Esophagus squamous epithelium (tissue), 5 donors: Measurements from ENCODE around the gene MPZL1. TPM values are rescaled to one million over a fixed set of nuclear protein-coding genes. Genes with fewer than 3 reads are reported as not detected.

Source experiments
- DNase-seq: peaks from one replicate; lab custom pipeline; 2025; lab: John Stamatoyannopoulos, UW
- H3K27ac ChIP-seq, 4 donors: fragments of 200-600 bp; sonication (generic); one replicate each; pipeline ENCODE4 v1.5.1; 2016 to 2019; ENCODE audit warnings: mild to moderate bottlenecking in 1 of 4
- H3K27me3 ChIP-seq, 4 donors: fragments of 200-600 bp; sonication (generic); 1 replicate in 3 of 4; 2 replicates in 1 of 4; pipeline versions ENCODE4 v1.5.1 to v1.6.0; 2017 to 2021; ENCODE audit warnings: antibody characterized with exemption in 1 of 4
- H3K36me3 ChIP-seq, 3 donors: fragments of 200-600 bp; sonication (generic); one replicate each; pipeline ENCODE4 v1.5.1; 2016 to 2019
- H3K4me1 ChIP-seq, 3 donors: fragments of 200-600 bp; sonication (generic); one replicate each; pipeline ENCODE4 v1.5.1; 2017 to 2019
- H3K4me3 ChIP-seq, 4 donors: fragments of 200-600 bp; sonication (generic); 1 replicate in 3 of 4; 2 replicates in 1 of 4; pipeline ENCODE4 v1.5.1; 2016 to 2019; ENCODE audit warnings: mild to moderate bottlenecking in 2 of 4, moderate library complexity in 1 of 4
- H3K9me3 ChIP-seq, 3 donors: fragments of 200-600 bp; sonication (generic); one replicate each; pipeline ENCODE4 v1.5.1; 2016 to 2019
- POLR2A ChIP-seq, 4 donors: fragments of 450-650 bp; IDR thresholded peaks; one replicate each; pipeline ENCODE4 v1.6.1; 2017; ENCODE audit warnings: antibody characterized with exemption in 4 of 4, mild to moderate bottlenecking in 4 of 4, moderate library complexity in 3 of 4
- WGBS, 2 donors: methylation state at CpG; one replicate each; pipeline ENCODE4 v1.1.5; 2018; 5-methylcytosine and 5-hydroxymethylcytosine counted together
- intact Hi-C: fragments of 100-400 bp; cut with DNase I; formaldehyde crosslinking; loops from one replicate; pipeline ENCODE4 v1.15.0; 2022
- total RNA-seq, 4 donors: library from RNA; depleted of rRNA; stranded (reverse); fragments of >200 nt; gene quantifications; one replicate each; pipeline ENCODE4 v1.1.0, GENCODE V29; 2016
- TF ChIP-seq, protein P1 (sequence below), 6 experiments: fragments of 450-650 bp in 4 of 6; fragments of 200-600 bp in 2 of 6; sonication (generic) in 2 of 6; IDR thresholded peaks; one replicate each; pipeline ENCODE4 v1.5.1; 2016 to 2019; ENCODE audit warnings: antibody characterized with exemption in 6 of 6, mild to moderate bottlenecking in 4 of 6, moderate library complexity in 4 of 6
- donor health status: DM: yes; HTN: yes; CAD: no.

MPZL1 gene
- total RNA-seq, 4 donors from 2014 or later: 36.6 to 80.5 (median 74.3) TPM

DNA sequence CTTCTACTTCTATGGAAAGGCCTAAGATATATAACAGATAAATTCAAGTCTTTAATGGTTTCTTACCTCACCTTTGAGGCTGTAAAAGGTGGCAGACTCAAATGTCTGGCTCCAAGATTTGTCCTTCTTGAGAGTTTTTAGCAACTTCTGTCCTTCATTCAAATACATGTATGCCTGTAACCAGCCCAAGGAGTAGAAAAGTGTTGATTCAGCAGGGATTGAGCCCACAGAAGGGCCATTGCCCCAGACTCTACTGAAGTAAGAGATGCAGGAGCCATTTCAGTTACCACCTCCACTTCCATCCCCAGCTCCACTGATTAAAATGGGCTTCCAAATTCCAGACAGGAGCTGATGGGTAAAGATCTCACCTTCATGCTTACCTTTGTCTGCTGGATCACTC, 112.1 kb downstream of the MPZL1 start:
- no peaks in the 10 kb centered on the region for H3K36me3 ChIP-seq
- intact Hi-C loops: no loop called here
- H3K9me3 ChIP-seq: no peaks in the 10 kb centered on the region
- peaks cover 0 to 9% (median 0%) of the 10 kb centered on the region in 3 donors for H3K4me1 ChIP-seq
- TF ChIP-seq POLR2A (IDR thresholded peaks at IDR 0.05): no peak
- TF ChIP-seq, protein P1, sequence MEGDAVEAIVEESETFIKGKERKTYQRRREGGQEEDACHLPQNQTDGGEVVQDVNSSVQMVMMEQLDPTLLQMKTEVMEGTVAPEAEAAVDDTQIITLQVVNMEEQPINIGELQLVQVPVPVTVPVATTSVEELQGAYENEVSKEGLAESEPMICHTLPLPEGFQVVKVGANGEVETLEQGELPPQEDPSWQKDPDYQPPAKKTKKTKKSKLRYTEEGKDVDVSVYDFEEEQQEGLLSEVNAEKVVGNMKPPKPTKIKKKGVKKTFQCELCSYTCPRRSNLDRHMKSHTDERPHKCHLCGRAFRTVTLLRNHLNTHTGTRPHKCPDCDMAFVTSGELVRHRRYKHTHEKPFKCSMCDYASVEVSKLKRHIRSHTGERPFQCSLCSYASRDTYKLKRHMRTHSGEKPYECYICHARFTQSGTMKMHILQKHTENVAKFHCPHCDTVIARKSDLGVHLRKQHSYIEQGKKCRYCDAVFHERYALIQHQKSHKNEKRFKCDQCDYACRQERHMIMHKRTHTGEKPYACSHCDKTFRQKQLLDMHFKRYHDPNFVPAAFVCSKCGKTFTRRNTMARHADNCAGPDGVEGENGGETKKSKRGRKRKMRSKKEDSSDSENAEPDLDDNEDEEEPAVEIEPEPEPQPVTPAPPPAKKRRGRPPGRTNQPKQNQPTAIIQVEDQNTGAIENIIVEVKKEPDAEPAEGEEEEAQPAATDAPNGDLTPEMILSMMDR (IDR thresholded peaks at IDR 0.05): no peak
- no peaks in the 10 kb centered on the region for H3K27me3 ChIP-seq
- H3K4me3 ChIP-seq: no peak overlapping the region
- H3K27ac ChIP-seq: no peak overlapping the region
- DNase-seq: no peak

DNA sequence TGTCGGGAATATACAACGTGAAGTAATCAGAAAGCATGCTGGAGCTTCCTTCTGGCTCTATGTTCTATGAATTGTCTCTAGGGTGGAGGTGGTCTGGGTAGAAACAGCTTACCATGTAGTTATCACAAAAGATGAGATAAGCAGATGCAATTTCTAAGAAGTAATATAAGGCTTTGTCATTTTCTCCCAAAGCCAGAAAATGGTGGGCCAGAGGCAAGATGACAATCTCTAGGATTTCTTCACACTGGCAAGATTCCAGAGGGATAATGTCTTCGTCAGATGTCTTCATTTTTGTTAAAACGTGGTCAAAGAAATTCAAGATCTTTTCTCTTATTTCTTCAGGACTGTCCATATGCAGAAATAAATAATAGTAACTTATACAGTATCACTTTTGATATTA, 114.4 kb downstream of the MPZL1 start:
- TF ChIP-seq, protein P1 (IDR thresholded peaks at IDR 0.05): no peak
- no peak for TF ChIP-seq POLR2A (IDR thresholded peaks at IDR 0.05)
- 86 to 87% methylated on average over 4 of the region's 4 CpGs for WGBS, 2 donors
- Histone ChIP-seq H3K27me3 (no peaks in the 10 kb centered on the region), H3K36me3 (no peaks in the 10 kb centered on the region), H3K27ac (no peak overlapping the region), H3K4me3 (no peak overlapping the region), H3K4me1 (no peaks in the 10 kb centered on the region), H3K9me3 (no peaks in the 10 kb centered on the region)
- DNase-seq: no peak
- intact Hi-C loops: no loop called here

DNA sequence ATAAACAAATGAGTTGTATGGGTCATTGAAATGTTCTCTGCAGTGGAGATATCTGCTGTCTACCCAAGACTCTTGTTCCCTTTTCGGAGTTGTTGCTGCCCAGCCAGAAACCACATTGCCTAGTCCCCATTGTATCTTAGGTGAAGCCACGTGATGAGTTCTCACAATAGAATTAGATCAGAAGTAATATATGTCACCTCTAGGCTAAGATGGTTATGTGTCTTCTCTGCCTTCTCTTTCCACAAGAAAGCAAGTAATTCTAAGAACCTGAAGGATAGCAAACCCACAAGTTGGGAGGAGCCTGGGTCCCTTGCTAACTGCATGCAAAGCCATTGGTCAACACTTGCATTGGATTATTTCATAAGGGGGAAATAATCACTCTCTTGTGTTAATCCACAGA, 115.5 kb downstream of the MPZL1 start:
- no peak overlapping the region for H3K27ac ChIP-seq
- no peak overlapping the region for H3K4me3 ChIP-seq
- H3K9me3 ChIP-seq: no peaks in the 10 kb centered on the region
- no peaks in the 10 kb centered on the region for H3K36me3 ChIP-seq
- intact Hi-C loops: no loop called here
- H3K27me3 ChIP-seq: no peaks in the 10 kb centered on the region
- no peaks in the 10 kb centered on the region for H3K4me1 ChIP-seq
- 50 to 66% methylated on average over 2 of the region's 2 CpGs for WGBS, 2 donors
- TF ChIP-seq, protein P1 (IDR thresholded peaks at IDR 0.05): no peak
- no peak for TF ChIP-seq POLR2A (IDR thresholded peaks at IDR 0.05)
- no peak for DNase-seq

DNA sequence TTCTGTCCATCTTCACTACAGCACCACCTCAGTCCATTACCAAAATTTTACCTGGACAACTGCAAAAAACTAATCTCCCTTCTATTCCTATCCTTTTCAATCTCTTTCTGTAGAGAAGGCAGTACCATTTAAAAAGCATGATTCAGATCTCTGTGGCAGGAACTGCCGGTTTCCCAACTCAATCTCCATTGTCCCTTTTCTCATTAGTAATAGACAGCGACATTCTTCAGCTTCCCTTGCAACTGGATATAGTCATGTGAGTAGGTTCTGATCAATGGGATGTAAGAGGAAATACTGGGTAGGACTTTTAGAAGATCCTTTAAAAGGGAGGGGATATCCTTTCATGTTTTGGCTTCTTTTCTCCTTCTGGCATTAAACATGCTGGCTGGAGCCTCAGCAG, 117.2 kb downstream of the MPZL1 start:
- Histone ChIP-seq H3K27ac (no peak overlapping the region), H3K27me3 (no peaks in the 10 kb centered on the region), H3K36me3 (no peaks in the 10 kb centered on the region), H3K4me3 (no peak overlapping the region), H3K4me1 (no peaks in the 10 kb centered on the region), H3K9me3 (no peaks in the 10 kb centered on the region)
- TF ChIP-seq POLR2A (IDR thresholded peaks at IDR 0.05): no peak
- TF ChIP-seq, protein P1 (IDR thresholded peaks at IDR 0.05): no peak
- no peak for DNase-seq
- intact Hi-C loops: no loop called here
- 54 to 73% methylated on average over 2 of the region's 2 CpGs for WGBS, 2 donors

Other genes with a start within 250 kb of the MPZL1 start
- gene CD247, start 203.5 kb upstream of the MPZL1 start, total RNA-seq: 1 to 10 TPM in 3 of 4 donors, under 1 TPM in 1; 0.68 to 3.5 (median 3.1) TPM
- 100 to 1,000 TPM; 110 to 203 (median 175) TPM for gene CREG1, start 168.2 kb upstream of the MPZL1 start, total RNA-seq
- gene RCSD1, start 91.8 kb upstream of the MPZL1 start, total RNA-seq: 10 to 100 TPM in 1 of 4 donors, 1 to 10 TPM in 3; 1.2 to 17.7 (median 3.4) TPM
- gene ADCY10, start 192.2 kb downstream of the MPZL1 start, total RNA-seq: not detected
- gene DCAF6, start 214.7 kb downstream of the MPZL1 start, total RNA-seq: 10 to 100 TPM; 20.1 to 65.8 (median 44.5) TPM
- 10 to 100 TPM; 13.2 to 62.7 (median 27.4) TPM for gene MPC2, start 215.1 kb downstream of the MPZL1 start, total RNA-seq